CD14-positive monocyte (primary cell): Measurements from ENCODE around the gene KCNJ1. TPM values are rescaled to one million over a fixed set of nuclear protein-coding genes. Genes with fewer than 3 reads are reported as not detected.

Experiments
- DNase-seq, 3 donors: peaks; one replicate each; pipeline ENCODE4 v3.0.0-alpha.2; 2011 to 2022
- H2AFZ ChIP-seq: 2 replicates; pipeline ENCODE4 v1.6.0; 2012; ENCODE audit warnings: mild to moderate bottlenecking, low read depth, low read length, inconsistent platforms; ENCODE audit not compliant: insufficient read depth, poor library complexity, severe bottlenecking
- H3K27ac ChIP-seq, 2 donors: 1 replicate in 1 of 2; 2 replicates in 1 of 2; pipeline ENCODE4 v1.5.1; 2012 to 2013; ENCODE audit warnings: low read length in 2 of 2, control low read depth in 1 of 2, inconsistent platforms in 1 of 2, low read depth in 1 of 2, mild to moderate bottlenecking in 1 of 2
- H3K27me3 ChIP-seq, 2 donors: one replicate each; pipeline versions ENCODE4 v1.6.0 to v1.6.1; 2011 to 2013; ENCODE audit warnings: low read length in 2 of 2; ENCODE audit not compliant: control insufficient read depth in 2 of 2, insufficient read depth in 2 of 2
- H3K36me3 ChIP-seq, 2 donors: replicated peaks in 1 of 2; 1 replicate in 1 of 2; 2 replicates in 1 of 2; pipeline versions ENCODE4 v1.5.1 to v1.6.1; 2012 to 2013; ENCODE audit warnings: low read length in 2 of 2, control low read depth in 1 of 2, inconsistent platforms in 1 of 2, mild to moderate bottlenecking in 1 of 2; ENCODE audit not compliant: insufficient read depth in 2 of 2, control insufficient read depth in 1 of 2
- H3K4me1 ChIP-seq, 2 donors: 1 replicate in 1 of 2; 2 replicates in 1 of 2; pipeline versions ENCODE4 v1.5.1 to v1.6.1; 2012 to 2013; ENCODE audit warnings: low read length in 2 of 2, control low read depth in 1 of 2, inconsistent platforms in 1 of 2, mild to moderate bottlenecking in 1 of 2, moderate library complexity in 1 of 2; ENCODE audit not compliant: insufficient read depth in 2 of 2, control insufficient read depth in 1 of 2
- H3K4me2 ChIP-seq: replicated peaks from 2 replicates; pipeline ENCODE3; 2012; ENCODE audit warnings: low read length, moderate library complexity, mild to moderate bottlenecking; ENCODE audit not compliant: poor library complexity, severe bottlenecking; ENCODE audit errors: extremely low read depth
- H3K4me3 ChIP-seq, 3 experiments: fragments of 200-600 bp in 1 of 3; sonication (generic) in 1 of 3; replicated peaks in 1 of 3; 1 replicate in 2 of 3; 2 replicates in 1 of 3; pipeline ENCODE4 v1.5.1; 2011 to 2013; ENCODE audit warnings: low read length in 3 of 3, mild to moderate bottlenecking in 3 of 3, control low read depth in 2 of 3, low read depth in 2 of 3, inconsistent platforms in 1 of 3, moderate library complexity in 1 of 3
- H3K79me2 ChIP-seq: 2 replicates; pipeline ENCODE4 v1.6.0; 2012; ENCODE audit warnings: mild to moderate bottlenecking, control low read depth, inconsistent platforms, low read length, moderate library complexity; ENCODE audit not compliant: insufficient read depth
- H3K9ac ChIP-seq: 2 replicates; pipeline ENCODE4 v1.6.0; 2017; ENCODE audit warnings: low read length, mild to moderate bottlenecking; ENCODE audit not compliant: insufficient read depth, poor library complexity, severe bottlenecking
- H3K9me3 ChIP-seq, 2 donors: replicated peaks in 1 of 2; 1 replicate in 1 of 2; 2 replicates in 1 of 2; pipeline versions ENCODE4 v1.5.1 to v1.6.1; 2012 to 2013; ENCODE audit warnings: low read length in 2 of 2, control low read depth in 1 of 2; ENCODE audit not compliant: control insufficient read depth in 1 of 2, insufficient read depth in 1 of 2
- H4K20me1 ChIP-seq: 2 replicates; pipeline ENCODE4 v1.6.0; 2012; ENCODE audit warnings: mild to moderate bottlenecking, low read length, control low read depth, moderate library complexity; ENCODE audit not compliant: insufficient read depth
- H3K27ac Mint-ChIP-seq, 7 donors: one replicate each; pipeline ENCODE4 v1.8.0; 2020; ENCODE audit warnings: mild to moderate bottlenecking in 7 of 7, mixed read lengths in 7 of 7, moderate library complexity in 6 of 7, inconsistent platforms in 2 of 7
- H3K27me3 Mint-ChIP-seq, 3 donors: one replicate each; pipeline ENCODE4 v1.8.0; 2021 to 2022; ENCODE audit warnings: low read depth in 3 of 3, mild to moderate bottlenecking in 3 of 3, mixed read lengths in 3 of 3, moderate library complexity in 3 of 3, inconsistent platforms in 1 of 3
- H3K36me3 Mint-ChIP-seq, 2 donors: one replicate each; pipeline ENCODE4 v1.8.0; 2020; ENCODE audit warnings: mixed read lengths in 2 of 2, inconsistent platforms in 1 of 2, mild to moderate bottlenecking in 1 of 2
- H3K4me1 Mint-ChIP-seq: one replicate; pipeline ENCODE4 v1.8.0; 2020; ENCODE audit warnings: mild to moderate bottlenecking, mixed read lengths
- H3K4me3 Mint-ChIP-seq, 2 donors: one replicate each; pipeline ENCODE4 v1.8.0; 2020; ENCODE audit warnings: mild to moderate bottlenecking in 2 of 2, mixed read lengths in 2 of 2, moderate library complexity in 1 of 2
- H3K9me3 Mint-ChIP-seq, 7 donors: one replicate each; pipeline ENCODE4 v1.8.0; 2020 to 2022; ENCODE audit warnings: mixed read lengths in 7 of 7, mild to moderate bottlenecking in 6 of 7, moderate library complexity in 6 of 7, inconsistent platforms in 2 of 7
- CTCF ChIP-seq: fragments of 200-600 bp; IDR thresholded peaks from one replicate; pipeline ENCODE4 v1.8.0; 2022; ENCODE audit warnings: antibody characterized with exemption, mild to moderate bottlenecking
- WGBS: methylation state at CpG from one replicate; pipeline ENCODE4 v1.1.5; 2013; ENCODE audit warnings: missing lambda C conversion rate; ENCODE audit not compliant: insufficient coverage; 5-methylcytosine and 5-hydroxymethylcytosine counted together
- intact Hi-C, 2 donors: fragments of 100-400 bp; cut with micrococcal nuclease; formaldehyde crosslinking; loops; one replicate each; pipeline versions ENCODE4 v1.15.0 to v1.15.1; 2023
- polyA plus RNA-seq, 3 donors: library from polyadenylated mRNA; depleted of rRNA in 1 of 3; unstranded in 2 of 3; stranded (reverse) in 1 of 3; fragments of 300-500 nt in 2 of 3; fragments of >200 nt in 1 of 3; fragmentation: Illumina TruSeq in 2 of 3; gene quantifications; 1 replicate in 2 of 3; 2 replicates in 1 of 3; pipeline ENCODE4 v1.2.3, GENCODE V29; 2012 to 2021

The KCNJ1 gene
- polyA plus RNA-seq, 3 donors = 0.12 to 0.47 TPM; not detected in 1

- no peaks in the 10 kb centered on the region for H3K9me3 ChIP-seq
- intact Hi-C loops = no loop called here
- no peaks in the 10 kb centered on the region for H3K27me3 ChIP-seq
- Mint-ChIP-seq H3K9me3 (peaks cover 0 to 2% (median 0%) of the 10 kb centered on the region in 7 donors), H3K4me3 (no peak overlapping the region), H3K4me1 (peaks cover 9% of the 10 kb centered on the region), H3K36me3 (peaks cover 3 to 10% of the 10 kb centered on the region in 2 donors), H3K27me3 (peaks cover 3 to 14% (median 4%) of the 10 kb centered on the region in 3 donors), H3K27ac (no peak overlapping the region)
- no peak for DNase-seq
- 95% methylated on average over 7 of the region's 13 CpGs for WGBS
- no peak for TF ChIP-seq CTCF
- peaks cover 6% of the 10 kb centered on the region in 2 donors for H3K4me1 ChIP-seq
- H4K20me1 ChIP-seq = no peaks in the 10 kb centered on the region
- H3K4me2 ChIP-seq = no peak overlapping the region
- no peak overlapping the region for H3K9ac ChIP-seq
- no peak overlapping the region for H3K4me3 ChIP-seq
- no peak overlapping the region for H3K27ac ChIP-seq
- H2AFZ ChIP-seq = no peak overlapping the region
- H3K79me2 ChIP-seq = no peaks in the 10 kb centered on the region
- H3K36me3 ChIP-seq = no peaks in the 10 kb centered on the region
These were observed 31.7 kb upstream of the KCNJ1 start for GRCh38 chr11:128898580-128899344.

- no peak for TF ChIP-seq CTCF
- Histone ChIP-seq H3K27me3 (no peaks in the 10 kb centered on the region), H3K9ac (no peak overlapping the region), H3K4me2 (no peak overlapping the region), H3K79me2 (no peaks in the 10 kb centered on the region), H2AFZ (no peak overlapping the region), H3K4me3 (no peak overlapping the region), H4K20me1 (no peaks in the 10 kb centered on the region), H3K27ac (no peak overlapping the region), H3K4me1 (no peaks in the 10 kb centered on the region), H3K36me3 (no peaks in the 10 kb centered on the region), H3K9me3 (no peaks in the 10 kb centered on the region)
- Mint-ChIP-seq H3K4me1 (peaks cover 2% of the 10 kb centered on the region), H3K9me3 (peaks cover 0 to 2% (median 0%) of the 10 kb centered on the region in 7 donors), H3K27me3 (peaks cover 4 to 15% (median 5%) of the 10 kb centered on the region in 3 donors), H3K36me3 (peaks cover 3 to 10% of the 10 kb centered on the region in 2 donors), H3K4me3 (no peak overlapping the region), H3K27ac (no peak overlapping the region)
- intact Hi-C loops = no loop called here
- WGBS = no CpG with 5 or more reads among the region's 1 CpG
- DNase-seq = no peak
These were observed 30.7 kb upstream of the KCNJ1 start for GRCh38 chr11:128897826-128898225.
